Panc1 (cell line): ENCODE results near the gene EEIG1. TPM values are rescaled to one million over a fixed set of nuclear protein-coding genes. Genes with fewer than 3 reads are reported as not detected.

ENCODE experiments used
- ATAC-seq: fragments of 200-7000 bp; cut with Tn5 transposase; 2 replicates; pipeline ENCODE4 v1.9.1; 2020; ENCODE audit warnings: mild to moderate bottlenecking, moderate library complexity
- BruUV-seq: library from RNA; stranded (reverse); fragments of 400-500 nt; replicated peaks from 2 replicates; lab custom pipeline; 2021; lab: Mats Ljungman, UMichigan
- CTCF ChIA-PET: fragments of 300-600 bp; sonication (Branson Sonifier 250); formaldehyde crosslinking; loops from one replicate; lab custom pipeline; 2022; ENCODE audit warnings: antibody characterized with exemption; lab: Charles Lee
- POLR2A ChIA-PET: fragments of 300-600 bp; sonication (Branson Sonifier 250); formaldehyde crosslinking; loops from one replicate; lab custom pipeline; 2022; ENCODE audit warnings: antibody characterized with exemption; lab: Charles Lee
- DNase-seq: peaks from one replicate; pipeline ENCODE4 v3.0.0-alpha.2; 2010; ENCODE audit warnings: low read depth, low spot score
- H3K27ac ChIP-seq: 2 replicates; pipeline ENCODE4 v1.5.1; 2011; ENCODE audit warnings: mild to moderate bottlenecking, low read length, inconsistent platforms
- H3K27me3 ChIP-seq: fragments of 200-500 bp; sonication (Bioruptor generic); 2 replicates; pipeline ENCODE4 v1.6.0; 2014; ENCODE audit warnings: low read length, inconsistent platforms; ENCODE audit not compliant: control insufficient read depth, insufficient read depth
- H3K36me3 ChIP-seq: fragments of 200-500 bp; sonication (Bioruptor generic); 2 replicates; pipeline ENCODE4 v1.5.1; 2014; ENCODE audit warnings: inconsistent platforms, mild to moderate bottlenecking, low read length, moderate library complexity; ENCODE audit not compliant: control insufficient read depth, insufficient read depth
- H3K4me1 ChIP-seq: 2 replicates; pipeline ENCODE4 v1.5.1; 2011; ENCODE audit warnings: inconsistent platforms, mild to moderate bottlenecking, low read length, moderate library complexity; ENCODE audit not compliant: control insufficient read depth, insufficient read depth
- H3K4me3 ChIP-seq, 2 experiments: 2 replicates each; pipeline ENCODE4 v1.5.1; 2011 to 2012; ENCODE audit warnings: low read depth in 2 of 2, low read length in 2 of 2, mild to moderate bottlenecking in 2 of 2, inconsistent platforms in 1 of 2, moderate library complexity in 1 of 2
- H3K9me3 ChIP-seq: fragments of 200-500 bp; sonication (Bioruptor generic); 2 replicates; pipeline ENCODE4 v1.5.1; 2014; ENCODE audit warnings: low read depth, mild to moderate bottlenecking, inconsistent platforms, low read length, moderate library complexity; ENCODE audit not compliant: control insufficient read depth, insufficient read depth
- CTCF ChIP-seq: fragments of 450-650 bp; IDR thresholded peaks from 2 replicates; pipeline ENCODE4 v1.5.1; 2017; ENCODE audit warnings: mild to moderate bottlenecking
- POLR2AphosphoS5 ChIP-seq: IDR thresholded peaks from 2 replicates; pipeline ENCODE4 v1.6.1; 2012; ENCODE audit warnings: mild to moderate bottlenecking, low read depth, low read length, moderate library complexity
- SIN3A ChIP-seq: IDR thresholded peaks from 2 replicates; pipeline ENCODE4 v1.6.1; 2012; ENCODE audit warnings: low read depth, mild to moderate bottlenecking, low read length, moderate library complexity, borderline replicate concordance; ENCODE audit not compliant: insufficient read depth
- TCF7L2 ChIP-seq: IDR thresholded peaks from 2 replicates; pipeline ENCODE4 v1.6.1; 2011; ENCODE audit warnings: mild to moderate bottlenecking, low read depth, low read length, inconsistent platforms
- in situ Hi-C: cut with HindIII; loops from 2 replicates; pipeline ENCODE4 v1.10.0; 2016; ENCODE audit warnings: low sequenced_read_pairs, low pct_unique_long_range_greater_than_20kb
- intact Hi-C: fragments of 100-400 bp; cut with micrococcal nuclease; formaldehyde crosslinking; loops from one replicate; pipeline ENCODE4 v1.10.0; 2022; ENCODE audit not compliant: unreplicated experiment
- total RNA-seq: library from RNA; stranded (reverse); gene quantifications from one replicate; pipeline ENCODE4 v1.2.1, GENCODE V29; 2021; ENCODE audit not compliant: unreplicated experiment
- TF ChIP-seq, protein P1 (sequence below), 2 experiments: IDR thresholded peaks; 2 replicates each; pipeline ENCODE4 v1.6.1; 2011 to 2012; ENCODE audit warnings: low read depth in 2 of 2, control low read depth in 1 of 2, low read length in 1 of 2, mild to moderate bottlenecking in 1 of 2, moderate library complexity in 1 of 2; ENCODE audit not compliant: insufficient read depth in 1 of 2

Gene EEIG1
- total RNA-seq, 1 experiment from 2014 or later = 361 TPM

- POLR2A ChIA-PET = no interaction called here
- in situ Hi-C loops (no loop called here), intact Hi-C loops (no loop called here)
- DNase-seq = no peak
- Histone ChIP-seq H3K36me3 (no peaks in the 10 kb centered on the region), H3K9me3 (no peaks in the 10 kb centered on the region), H3K4me3 (no peak overlapping the region), H3K27ac (peak overlapping the region; percentile 68), H3K27me3 (no peaks in the 10 kb centered on the region), H3K4me1 (peaks cover 48% of the 10 kb centered on the region)
- 0 out of 2 replicates have a peak, but pooled peaks have one; percentile 29 for TF ChIP-seq POLR2AphosphoS5
- TF ChIP-seq, protein P1, sequence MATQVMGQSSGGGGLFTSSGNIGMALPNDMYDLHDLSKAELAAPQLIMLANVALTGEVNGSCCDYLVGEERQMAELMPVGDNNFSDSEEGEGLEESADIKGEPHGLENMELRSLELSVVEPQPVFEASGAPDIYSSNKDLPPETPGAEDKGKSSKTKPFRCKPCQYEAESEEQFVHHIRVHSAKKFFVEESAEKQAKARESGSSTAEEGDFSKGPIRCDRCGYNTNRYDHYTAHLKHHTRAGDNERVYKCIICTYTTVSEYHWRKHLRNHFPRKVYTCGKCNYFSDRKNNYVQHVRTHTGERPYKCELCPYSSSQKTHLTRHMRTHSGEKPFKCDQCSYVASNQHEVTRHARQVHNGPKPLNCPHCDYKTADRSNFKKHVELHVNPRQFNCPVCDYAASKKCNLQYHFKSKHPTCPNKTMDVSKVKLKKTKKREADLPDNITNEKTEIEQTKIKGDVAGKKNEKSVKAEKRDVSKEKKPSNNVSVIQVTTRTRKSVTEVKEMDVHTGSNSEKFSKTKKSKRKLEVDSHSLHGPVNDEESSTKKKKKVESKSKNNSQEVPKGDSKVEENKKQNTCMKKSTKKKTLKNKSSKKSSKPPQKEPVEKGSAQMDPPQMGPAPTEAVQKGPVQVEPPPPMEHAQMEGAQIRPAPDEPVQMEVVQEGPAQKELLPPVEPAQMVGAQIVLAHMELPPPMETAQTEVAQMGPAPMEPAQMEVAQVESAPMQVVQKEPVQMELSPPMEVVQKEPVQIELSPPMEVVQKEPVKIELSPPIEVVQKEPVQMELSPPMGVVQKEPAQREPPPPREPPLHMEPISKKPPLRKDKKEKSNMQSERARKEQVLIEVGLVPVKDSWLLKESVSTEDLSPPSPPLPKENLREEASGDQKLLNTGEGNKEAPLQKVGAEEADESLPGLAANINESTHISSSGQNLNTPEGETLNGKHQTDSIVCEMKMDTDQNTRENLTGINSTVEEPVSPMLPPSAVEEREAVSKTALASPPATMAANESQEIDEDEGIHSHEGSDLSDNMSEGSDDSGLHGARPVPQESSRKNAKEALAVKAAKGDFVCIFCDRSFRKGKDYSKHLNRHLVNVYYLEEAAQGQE (IDR thresholded peaks at IDR 0.05; ENCODE audit: insufficient read depth in 1 of 2, low read depth in 2 of 2, low read length in 1 of 2) = no peak
- TF ChIP-seq TCF7L2 = peak; percentile 56; the same call in 1 of the 2 replicates
- ATAC-seq = peak; percentile 62
- CTCF ChIA-PET = no interaction called here
- no TSS peak for BruUV-seq
These were observed 42.1 kb upstream of the EEIG1 start for GRCh38 chr9:128022886-128023285.

GRCh38 chr9:128021098-128021497, 40.3 kb upstream of the EEIG1 start:
- intact Hi-C loops = no loop called here
- H3K4me3 ChIP-seq = no peak overlapping the region
- DNase-seq = no peak
- no peaks in the 10 kb centered on the region for H3K27me3 ChIP-seq
- in situ Hi-C loops = no loop called here
- ATAC-seq = no peak
- peaks cover 32% of the 10 kb centered on the region for H3K4me1 ChIP-seq
- H3K9me3 ChIP-seq = no peaks in the 10 kb centered on the region
- no peak for TF ChIP-seq TCF7L2
- no peak for TF ChIP-seq POLR2AphosphoS5
- no peak for TF ChIP-seq SIN3A
- TF ChIP-seq CTCF = no peak
- TF ChIP-seq, protein P1 (IDR thresholded peaks at IDR 0.05; ENCODE audit: insufficient read depth in 1 of 2, low read depth in 2 of 2, low read length in 1 of 2) = no peak
- ChIA-PET POLR2A (no interaction called here), CTCF (interaction anchor here (0.6 to 1.7 kb wide), 2 partner anchors 16 to 46 kb away, joined by 3 to 4 read pairs; partner anchors contain the start of gene NAIF1)
- no peaks in the 10 kb centered on the region for H3K36me3 ChIP-seq
- no TSS peak for BruUV-seq
- peak overlapping the region; percentile 68 for H3K27ac ChIP-seq
